Vagina (tissue), 2 donors: ENCODE results near the gene SYDE2.
"Not testable (repeated sequence)": the region's sequence is repeated elsewhere in the genome, so short reads cannot be mapped to it uniquely, and the experiment has no call there.

Experiments
- CTCF ChIP-seq, 3 experiments: fragments of 450-650 bp in 2 of 3; fragments of 200-600 bp in 1 of 3; sonication (generic) in 1 of 3; IDR thresholded peaks; one replicate each; pipeline ENCODE4 v1.5.1; 2017 to 2019; ENCODE audit warnings: antibody characterized with exemption in 3 of 3, mild to moderate bottlenecking in 2 of 3, moderate library complexity in 2 of 3
- POLR2A ChIP-seq, 2 donors: fragments of 450-650 bp; IDR thresholded peaks; one replicate each; pipeline ENCODE4 v1.6.1; 2017; ENCODE audit warnings: antibody characterized with exemption in 2 of 2, mild to moderate bottlenecking in 2 of 2, moderate library complexity in 2 of 2

GRCh38 chr1:85192129-85192528 lies 8.7 kb downstream of the SYDE2 start:
- not testable (repeated sequence) for TF ChIP-seq POLR2A, CTCF (IDR thresholded peaks at IDR 0.05)
